BJ (cell line): Measurements from ENCODE around the gene DPYD. TPM values are rescaled to one million over a fixed set of nuclear protein-coding genes. Genes with fewer than 3 reads are reported as not detected.
A peak's percentile ranks its signal among the peaks of the same experiment; 100 is the strongest.

Source experiments
- CTCF ChIA-PET: fragments of 350-600 bp; formaldehyde crosslinking; extraction: SDS; loops from one replicate; lab custom pipeline; 2021; ENCODE audit warnings: antibody characterized with exemption, inconsistent platforms; lab: Yijun Ruan, JAX
- POLR2A ChIA-PET: fragments of 300-600 bp; sonication (Branson Sonifier 250); formaldehyde crosslinking; extraction: SDS; loops from one replicate; lab custom pipeline; 2021; ENCODE audit warnings: antibody characterized with exemption; lab: Charles Lee
- DNase-seq: peaks from one replicate; pipeline ENCODE4 v3.0.0-alpha.2; 2011; ENCODE audit warnings: low read depth
- H3K27me3 ChIP-seq: 2 replicates; pipeline ENCODE4 v1.6.0; 2011; ENCODE audit warnings: low read length; ENCODE audit not compliant: control insufficient read depth, insufficient read depth
- H3K36me3 ChIP-seq: 2 replicates; pipeline ENCODE4 v1.5.1; 2011; ENCODE audit warnings: low read length; ENCODE audit not compliant: control insufficient read depth, insufficient read depth
- H3K4me3 ChIP-seq: 2 replicates; pipeline ENCODE4 v1.5.1; 2011; ENCODE audit warnings: low read depth, mild to moderate bottlenecking, control low read depth, low read length
- CTCF ChIP-seq: IDR thresholded peaks from 2 replicates; pipeline ENCODE4 v1.5.1; 2011; ENCODE audit warnings: low read depth, mild to moderate bottlenecking, control low read depth, inconsistent platforms, low read length, moderate library complexity; ENCODE audit not compliant: insufficient read depth
- polyA plus RNA-seq: library from polyadenylated mRNA; depleted of rRNA; stranded (reverse); fragments of >200 nt; gene quantifications from 2 replicates; pipeline ENCODE4 v1.2.3, GENCODE V29; 2011

Gene DPYD
- polyA plus RNA-seq, 1 experiment: 13.1 TPM

GRCh38 chr1:97562081-97562480 is 358.8 kb downstream of the DPYD start:
- ChIA-PET POLR2A (no interaction called here), CTCF (no interaction called here)
- Histone ChIP-seq H3K27me3 (no peaks in the 10 kb centered on the region), H3K36me3 (no peaks in the 10 kb centered on the region), H3K4me3 (no peak overlapping the region)
- no peak for TF ChIP-seq CTCF
- peak; percentile 42 for DNase-seq

- H3K4me3 ChIP-seq: no peak overlapping the region
- ChIA-PET CTCF (no interaction called here), POLR2A (no interaction called here)
- no peaks in the 10 kb centered on the region for H3K36me3 ChIP-seq
- no peak for TF ChIP-seq CTCF
- H3K27me3 ChIP-seq: no peaks in the 10 kb centered on the region
- DNase-seq: no peak
These were observed 360.1 kb downstream of the DPYD start for GRCh38 chr1:97560714-97561113.

- ChIA-PET POLR2A (no interaction called here), CTCF (interaction anchor here (0.6 kb wide), 1 partner anchor 14 kb away, joined by 3 read pairs; no protein-coding TSS in a partner anchor)
- Histone ChIP-seq H3K27me3 (no peaks in the 10 kb centered on the region), H3K4me3 (no peak overlapping the region), H3K36me3 (no peaks in the 10 kb centered on the region)
- TF ChIP-seq CTCF: no peak
- no peak for DNase-seq
These were observed 366.9 kb downstream of the DPYD start for GRCh38 chr1:97553971-97554370.

- ChIA-PET POLR2A (no interaction called here), CTCF (interaction anchor here (1.3 kb wide), 1 partner anchor 413 kb away, joined by 3 read pairs; no protein-coding TSS in a partner anchor)
- no peak for TF ChIP-seq CTCF
- H3K27me3 ChIP-seq: no peaks in the 10 kb centered on the region
- no peak for DNase-seq
- H3K36me3 ChIP-seq: no peaks in the 10 kb centered on the region
- H3K4me3 ChIP-seq: no peak overlapping the region
These were observed 369.7 kb downstream of the DPYD start for GRCh38 chr1:97551113-97551512.

GRCh38 chr1:97545446-97545845 is 375.4 kb downstream of the DPYD start:
- Histone ChIP-seq H3K27me3 (no peaks in the 10 kb centered on the region), H3K36me3 (no peaks in the 10 kb centered on the region), H3K4me3 (no peak overlapping the region)
- POLR2A ChIA-PET: no interaction called here
- CTCF ChIA-PET: interaction anchor here (1.0 kb wide), 1 partner anchor 20 kb away, joined by 5 read pairs; no protein-coding TSS in a partner anchor
- no peak for DNase-seq
- TF ChIP-seq CTCF: no peak
